Esophagus squamous epithelium (tissue), 5 donors: Measurements from ENCODE around the gene PRKCA. TPM values are rescaled to one million over a fixed set of nuclear protein-coding genes. Genes with fewer than 3 reads are reported as not detected.

Source experiments
- DNase-seq: peaks from one replicate; lab custom pipeline; 2025; lab: John Stamatoyannopoulos, UW
- H3K27ac ChIP-seq, 4 donors: fragments of 200-600 bp; sonication (generic); one replicate each; pipeline ENCODE4 v1.5.1; 2016 to 2019; ENCODE audit warnings: mild to moderate bottlenecking in 1 of 4
- H3K27me3 ChIP-seq, 4 donors: fragments of 200-600 bp; sonication (generic); 1 replicate in 3 of 4; 2 replicates in 1 of 4; pipeline versions ENCODE4 v1.5.1 to v1.6.0; 2017 to 2021; ENCODE audit warnings: antibody characterized with exemption in 1 of 4
- H3K36me3 ChIP-seq, 3 donors: fragments of 200-600 bp; sonication (generic); one replicate each; pipeline ENCODE4 v1.5.1; 2016 to 2019
- H3K4me1 ChIP-seq, 3 donors: fragments of 200-600 bp; sonication (generic); one replicate each; pipeline ENCODE4 v1.5.1; 2017 to 2019
- H3K4me3 ChIP-seq, 4 donors: fragments of 200-600 bp; sonication (generic); 1 replicate in 3 of 4; 2 replicates in 1 of 4; pipeline ENCODE4 v1.5.1; 2016 to 2019; ENCODE audit warnings: mild to moderate bottlenecking in 2 of 4, moderate library complexity in 1 of 4
- H3K9me3 ChIP-seq, 3 donors: fragments of 200-600 bp; sonication (generic); one replicate each; pipeline ENCODE4 v1.5.1; 2016 to 2019
- POLR2A ChIP-seq, 4 donors: fragments of 450-650 bp; IDR thresholded peaks; one replicate each; pipeline ENCODE4 v1.6.1; 2017; ENCODE audit warnings: antibody characterized with exemption in 4 of 4, mild to moderate bottlenecking in 4 of 4, moderate library complexity in 3 of 4
- WGBS, 2 donors: methylation state at CpG; one replicate each; pipeline ENCODE4 v1.1.5; 2018; 5-methylcytosine and 5-hydroxymethylcytosine counted together
- intact Hi-C: fragments of 100-400 bp; cut with DNase I; formaldehyde crosslinking; loops from one replicate; pipeline ENCODE4 v1.15.0; 2022
- total RNA-seq, 4 donors: library from RNA; depleted of rRNA; stranded (reverse); fragments of >200 nt; gene quantifications; one replicate each; pipeline ENCODE4 v1.1.0, GENCODE V29; 2016
- TF ChIP-seq, protein P1 (sequence below), 6 experiments: fragments of 450-650 bp in 4 of 6; fragments of 200-600 bp in 2 of 6; sonication (generic) in 2 of 6; IDR thresholded peaks; one replicate each; pipeline ENCODE4 v1.5.1; 2016 to 2019; ENCODE audit warnings: antibody characterized with exemption in 6 of 6, mild to moderate bottlenecking in 4 of 6, moderate library complexity in 4 of 6
- donor health status: DM: yes; HTN: yes; CAD: no.

PRKCA gene
- total RNA-seq, 4 donors from 2014 or later = 2.4 to 9.2 (median 4.2) TPM

DNA sequence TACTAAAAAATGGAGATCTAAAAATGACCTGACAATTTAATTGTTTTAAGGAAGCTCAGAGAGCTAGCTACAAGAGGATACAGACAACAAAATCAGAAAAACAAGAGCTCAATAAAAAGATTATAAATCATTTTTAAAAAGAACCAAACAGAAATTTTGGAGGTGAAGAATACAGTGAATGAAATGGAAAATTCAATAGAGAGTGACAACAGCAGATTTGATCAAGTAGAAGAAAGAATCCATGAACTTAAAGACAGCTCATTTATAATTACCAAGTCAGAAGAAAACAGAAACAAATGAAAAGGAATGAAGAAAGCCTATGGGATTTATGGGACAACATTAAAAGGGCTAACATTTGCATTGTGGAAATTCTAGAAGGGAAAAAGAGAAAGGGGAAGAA is 395.9 kb downstream of the PRKCA start:
- TF ChIP-seq POLR2A (IDR thresholded peaks at IDR 0.05) = no peak
- TF ChIP-seq, protein P1, sequence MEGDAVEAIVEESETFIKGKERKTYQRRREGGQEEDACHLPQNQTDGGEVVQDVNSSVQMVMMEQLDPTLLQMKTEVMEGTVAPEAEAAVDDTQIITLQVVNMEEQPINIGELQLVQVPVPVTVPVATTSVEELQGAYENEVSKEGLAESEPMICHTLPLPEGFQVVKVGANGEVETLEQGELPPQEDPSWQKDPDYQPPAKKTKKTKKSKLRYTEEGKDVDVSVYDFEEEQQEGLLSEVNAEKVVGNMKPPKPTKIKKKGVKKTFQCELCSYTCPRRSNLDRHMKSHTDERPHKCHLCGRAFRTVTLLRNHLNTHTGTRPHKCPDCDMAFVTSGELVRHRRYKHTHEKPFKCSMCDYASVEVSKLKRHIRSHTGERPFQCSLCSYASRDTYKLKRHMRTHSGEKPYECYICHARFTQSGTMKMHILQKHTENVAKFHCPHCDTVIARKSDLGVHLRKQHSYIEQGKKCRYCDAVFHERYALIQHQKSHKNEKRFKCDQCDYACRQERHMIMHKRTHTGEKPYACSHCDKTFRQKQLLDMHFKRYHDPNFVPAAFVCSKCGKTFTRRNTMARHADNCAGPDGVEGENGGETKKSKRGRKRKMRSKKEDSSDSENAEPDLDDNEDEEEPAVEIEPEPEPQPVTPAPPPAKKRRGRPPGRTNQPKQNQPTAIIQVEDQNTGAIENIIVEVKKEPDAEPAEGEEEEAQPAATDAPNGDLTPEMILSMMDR (IDR thresholded peaks at IDR 0.05) = no peak
- Histone ChIP-seq H3K27ac (no peak overlapping the region), H3K36me3 (peaks cover 0 to 17% (median 0%) of the 10 kb centered on the region in 3 donors), H3K27me3 (no peaks in the 10 kb centered on the region), H3K4me1 (peaks cover 0 to 3% (median 0%) of the 10 kb centered on the region in 3 donors), H3K4me3 (no peak overlapping the region), H3K9me3 (peaks cover 0 to 7% (median 0%) of the 10 kb centered on the region in 3 donors)
- intact Hi-C loops = no loop called here
- no peak for DNase-seq

DNA sequence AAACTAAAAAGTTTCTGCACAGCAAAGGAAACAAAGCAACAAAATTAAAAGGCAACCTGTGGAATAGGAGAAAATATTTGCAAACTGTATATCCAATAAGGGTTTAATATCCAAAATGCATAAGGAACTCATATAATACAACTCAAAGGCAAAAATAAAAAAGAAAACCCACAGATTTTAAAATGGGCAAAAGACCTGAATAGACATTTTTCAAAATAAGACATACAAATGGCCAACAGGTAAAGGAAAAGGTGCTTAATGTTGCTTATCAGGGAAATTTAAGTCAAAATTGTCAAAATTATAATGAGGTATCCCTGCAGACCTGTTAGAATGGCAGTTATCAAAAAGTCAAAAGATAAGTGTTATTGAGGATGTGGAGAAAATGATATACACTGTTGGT is 399.0 kb downstream of the PRKCA start:
- peaks cover 0 to 3% (median 0%) of the 10 kb centered on the region in 3 donors for H3K4me1 ChIP-seq
- DNase-seq = no peak
- intact Hi-C loops = no loop called here
- H3K27me3 ChIP-seq = no peaks in the 10 kb centered on the region
- peaks cover 0 to 7% (median 0%) of the 10 kb centered on the region in 3 donors for H3K9me3 ChIP-seq
- H3K4me3 ChIP-seq = no peak overlapping the region
- H3K27ac ChIP-seq = no peak overlapping the region
- TF ChIP-seq, protein P1 (IDR thresholded peaks at IDR 0.05) = no peak
- no peak for TF ChIP-seq POLR2A (IDR thresholded peaks at IDR 0.05)
- H3K36me3 ChIP-seq = peaks cover 0 to 16% (median 0%) of the 10 kb centered on the region in 3 donors

DNA sequence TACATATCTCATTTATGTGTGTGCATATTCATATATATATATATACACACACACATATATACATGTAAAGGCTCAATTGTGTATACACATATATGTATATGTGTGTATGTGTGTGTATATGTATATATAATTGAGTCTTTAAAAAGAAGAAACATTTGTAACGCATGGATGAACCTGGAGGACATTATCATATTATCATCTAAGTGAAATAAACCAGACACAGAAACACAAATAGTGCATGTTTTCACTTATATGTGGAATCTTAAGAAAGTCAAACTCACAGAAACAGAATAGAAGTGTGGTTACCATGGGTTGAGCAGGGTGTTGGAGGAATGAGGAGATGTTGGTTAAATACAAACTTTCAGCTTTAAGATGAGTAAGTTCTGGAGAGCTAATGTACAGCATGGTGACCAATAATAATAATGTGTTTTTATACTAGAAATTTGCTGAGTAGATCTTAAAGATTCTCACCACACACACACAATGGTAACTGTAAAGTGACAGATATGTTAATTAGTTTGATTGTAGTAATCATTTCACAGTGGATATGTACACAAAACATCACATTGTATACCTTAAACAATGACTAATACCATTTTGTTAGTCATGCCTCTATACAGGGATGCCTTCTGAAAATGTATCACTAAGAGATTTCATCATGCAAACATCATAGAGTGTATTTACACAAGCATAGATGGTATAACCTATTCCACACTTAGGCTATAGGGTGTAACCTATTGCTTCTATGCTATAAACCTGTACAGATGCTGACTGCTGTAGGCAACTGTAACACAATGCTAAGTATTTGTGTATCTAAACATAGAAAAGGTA is 399.9 kb downstream of the PRKCA start:
- Histone ChIP-seq H3K4me1 (peaks cover 0 to 3% (median 0%) of the 10 kb centered on the region in 3 donors), H3K9me3 (peaks cover 0 to 7% (median 0%) of the 10 kb centered on the region in 3 donors), H3K4me3 (no peak overlapping the region), H3K27me3 (no peaks in the 10 kb centered on the region), H3K36me3 (peaks cover 0 to 7% (median 0%) of the 10 kb centered on the region in 3 donors), H3K27ac (peak overlapping the region in 1 of 4 donors; percentile 39)
- WGBS, 2 donors = 92 to 96% methylated on average over 1 of the region's 1 CpG
- TF ChIP-seq, protein P1 (IDR thresholded peaks at IDR 0.05) = no peak
- TF ChIP-seq POLR2A (IDR thresholded peaks at IDR 0.05) = no peak
- DNase-seq = no peak
- intact Hi-C loops = no loop called here

DNA sequence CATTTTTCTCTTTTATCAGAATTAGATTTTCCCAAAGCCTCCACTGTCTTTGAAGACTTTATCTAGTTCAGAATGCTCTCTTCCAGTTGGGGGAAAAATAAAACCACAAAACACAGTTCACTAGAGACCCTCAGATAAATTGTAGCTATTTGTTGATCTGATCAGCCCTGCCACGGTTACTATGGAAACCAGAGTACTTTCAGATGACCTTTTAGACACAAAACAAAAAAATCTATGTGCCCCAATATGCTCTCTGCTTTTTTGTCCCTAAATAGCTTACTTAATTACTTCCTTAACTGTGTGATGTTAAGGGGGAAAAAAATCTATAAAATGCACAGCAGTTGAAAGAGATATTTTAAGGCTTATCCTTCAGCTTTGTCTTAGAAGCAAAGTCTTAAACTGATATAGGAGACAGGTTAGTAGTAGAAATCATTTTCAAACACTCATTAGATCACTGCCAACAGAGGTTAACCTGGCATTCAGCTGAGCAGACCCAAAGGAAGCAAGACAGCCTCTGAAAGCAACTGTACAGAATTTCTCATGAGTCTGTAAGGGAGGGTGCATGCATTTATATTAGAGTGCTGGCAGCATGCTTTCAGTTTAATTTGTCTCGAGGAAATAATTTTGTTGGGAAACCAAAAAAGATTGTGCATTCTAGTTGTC is 402.6 kb downstream of the PRKCA start:
- no peak for DNase-seq
- 28 to 42% methylated on average over 2 of the region's 2 CpGs for WGBS, 2 donors
- H3K27ac ChIP-seq = no peak overlapping the region
- H3K4me1 ChIP-seq = peaks cover 0 to 3% (median 0%) of the 10 kb centered on the region in 3 donors
- no peaks in the 10 kb centered on the region for H3K27me3 ChIP-seq
- intact Hi-C loops = no loop called here
- no peak overlapping the region for H3K4me3 ChIP-seq
- no peak for TF ChIP-seq POLR2A (IDR thresholded peaks at IDR 0.05)
- TF ChIP-seq, protein P1 (IDR thresholded peaks at IDR 0.05) = no peak
- H3K9me3 ChIP-seq = no peaks in the 10 kb centered on the region
- H3K36me3 ChIP-seq = no peaks in the 10 kb centered on the region
